HCT116 (cell line): ENCODE measurements around the gene CERT1. TPM values are rescaled to one million over a fixed set of nuclear protein-coding genes. Genes with fewer than 3 reads are reported as not detected.

ENCODE experiments used
- ATAC-seq: fragments of 200-7000 bp; cut with Tn5 transposase; 2 replicates; pipeline ENCODE4 v1.9.1; 2020; ENCODE audit warnings: mild to moderate bottlenecking, moderate library complexity
- BruUV-seq: library from RNA; stranded (reverse); fragments of 400-500 nt; replicated peaks from 2 replicates; lab custom pipeline; 2021; lab: Mats Ljungman, UMichigan
- CTCF ChIA-PET: fragments of 300-600 bp; sonication (Branson Sonifier 250); formaldehyde crosslinking; loops from one replicate; lab custom pipeline; 2021; ENCODE audit warnings: antibody characterized with exemption; lab: Charles Lee
- POLR2A ChIA-PET: fragments of 300-600, 350-600 bp; sonication (Branson Sonifier 250); formaldehyde crosslinking; loops from one replicate; lab custom pipeline; 2021; ENCODE audit warnings: antibody characterized with exemption; lab: Charles Lee
- RAD21 ChIA-PET, 2 experiments: fragments of 300-600 bp; sonication (Branson Sonifier 250); formaldehyde crosslinking; loops; one replicate each; lab custom pipeline; 2023; ENCODE audit warnings: low total read pairs in 2 of 2; ENCODE audit not compliant: uncharacterized antibody in 2 of 2, unreplicated experiment in 2 of 2, low non-redundant PET in 1 of 2; lab: Charles Lee
- DNase-seq: peaks from one replicate; pipeline ENCODE4 v3.0.0-alpha.2; 2010; ENCODE audit warnings: low read depth, low spot score
- H2AFZ ChIP-seq: fragments of 200-600 bp; shearing (Covaris generic), sonication (generic); 2 replicates; pipeline ENCODE4 v1.6.1; 2017; ENCODE audit warnings: low read depth, mixed run types, mixed read lengths, antibody characterized with exemption, low read length; ENCODE audit not compliant: poor library complexity, severe bottlenecking
- H3K27ac ChIP-seq: 2 replicates; pipeline ENCODE4 v1.5.1; 2012; ENCODE audit warnings: low read depth, low read length
- H3K27me3 ChIP-seq: fragments of 200-600 bp; sonication (generic); 2 replicates; pipeline ENCODE4 v1.6.1; 2016; ENCODE audit warnings: mixed run types, low read length, mixed read lengths; ENCODE audit not compliant: insufficient read depth
- H3K36me3 ChIP-seq, 2 experiments: fragments of 200-500 bp in 1 of 2; fragments of 200-600 bp in 1 of 2; sonication (Bioruptor generic) in 1 of 2; sonication (generic) in 1 of 2; 2 replicates each; pipeline versions ENCODE4 v1.5.1 to v1.6.1; 2014 to 2016; ENCODE audit warnings: low read length in 2 of 2, inconsistent platforms in 1 of 2, mixed read lengths in 1 of 2, mixed run types in 1 of 2; ENCODE audit not compliant: insufficient read depth in 2 of 2, control insufficient read depth in 1 of 2
- H3K4me1 ChIP-seq, 2 experiments: fragments of 200-600 bp in 1 of 2; sonication (generic) in 1 of 2; 2 replicates each; pipeline versions ENCODE4 v1.5.1 to v1.6.1; 2012 to 2017; ENCODE audit warnings: low read length in 2 of 2, inconsistent platforms in 1 of 2, mild to moderate bottlenecking in 1 of 2, mixed read lengths in 1 of 2, mixed run types in 1 of 2, moderate library complexity in 1 of 2; ENCODE audit not compliant: insufficient read depth in 2 of 2, control insufficient read depth in 1 of 2
- H3K4me2 ChIP-seq: fragments of 200-600 bp; sonication (generic); 2 replicates; pipeline ENCODE4 v1.6.1; 2017; ENCODE audit warnings: mixed run types, low read length, mixed read lengths
- H3K4me3 ChIP-seq, 2 experiments: fragments of 200-600 bp in 1 of 2; sonication (generic) in 1 of 2; replicated peaks in 1 of 2; 2 replicates each; pipeline ENCODE4 v1.5.1; 2011 to 2016; ENCODE audit warnings: low read length in 2 of 2, control low read depth in 1 of 2, low read depth in 1 of 2, mild to moderate bottlenecking in 1 of 2, mixed read lengths in 1 of 2, mixed run types in 1 of 2
- H3K79me2 ChIP-seq: fragments of 200-600 bp; sonication (generic); 2 replicates; pipeline ENCODE4 v1.6.1; 2017; ENCODE audit warnings: mild to moderate bottlenecking, mixed run types, low read length, moderate library complexity, mixed read lengths; ENCODE audit not compliant: insufficient read depth
- H3K9ac ChIP-seq: fragments of 200-600 bp; sonication (generic); 2 replicates; pipeline ENCODE4 v1.6.1; 2016; ENCODE audit warnings: low read length, mixed read lengths
- H3K9me2 ChIP-seq: fragments of 200-600 bp; sonication (generic), shearing (Covaris generic); 2 replicates; pipeline ENCODE4 v1.6.1; 2017; ENCODE audit warnings: mixed run types, mild to moderate bottlenecking, moderate library complexity; ENCODE audit not compliant: insufficient read depth
- H3K9me3 ChIP-seq, 2 experiments: fragments of 200-500 bp in 1 of 2; fragments of 200-600 bp in 1 of 2; sonication (Bioruptor generic) in 1 of 2; sonication (generic) in 1 of 2; 2 replicates each; pipeline ENCODE4 v1.6.1; 2014 to 2017; ENCODE audit warnings: low read length in 2 of 2, mixed read lengths in 2 of 2, inconsistent platforms in 1 of 2, low read depth in 1 of 2, mild to moderate bottlenecking in 1 of 2, mixed run types in 1 of 2, moderate library complexity in 1 of 2; ENCODE audit not compliant: control insufficient read depth in 1 of 2, insufficient read depth in 1 of 2
- H4K20me1 ChIP-seq: fragments of 200-600 bp; sonication (generic), shearing (Covaris generic); 2 replicates; pipeline ENCODE4 v1.6.1; 2017; ENCODE audit warnings: mixed run types, mild to moderate bottlenecking, moderate library complexity; ENCODE audit not compliant: insufficient read depth
- CEBPB ChIP-seq: IDR thresholded peaks from 2 replicates; pipeline ENCODE4 v1.6.1; 2012; ENCODE audit warnings: low read depth
- EZH2 ChIP-seq: fragments of 200-600 bp; sonication (generic); IDR thresholded peaks from 2 replicates; pipeline ENCODE4 v1.6.1; 2017; ENCODE audit warnings: antibody characterized with exemption, mixed run types
- POLR2A ChIP-seq: IDR thresholded peaks from 2 replicates; pipeline ENCODE4 v1.7.0; 2011; ENCODE audit warnings: borderline replicate concordance; ENCODE audit not compliant: insufficient read depth, insufficient read length; ENCODE audit errors: extremely low read depth
- POLR2AphosphoS5 ChIP-seq: IDR thresholded peaks from 2 replicates; pipeline ENCODE4 v1.6.1; 2011; ENCODE audit warnings: mild to moderate bottlenecking, low read depth, low read length, moderate library complexity
- RAD21 ChIP-seq: IDR thresholded peaks from 2 replicates; pipeline ENCODE4 v1.6.1; 2012; ENCODE audit warnings: low read depth, mild to moderate bottlenecking
- SRF ChIP-seq: IDR thresholded peaks from 2 replicates; pipeline ENCODE4 v1.6.1; 2012; ENCODE audit warnings: low read depth
- YY1 ChIP-seq: IDR thresholded peaks from 2 replicates; pipeline ENCODE4 v1.6.1; 2011; ENCODE audit warnings: low read length, low read depth, moderate library complexity, mild to moderate bottlenecking; ENCODE audit not compliant: insufficient replicate concordance; ENCODE audit errors: extremely low read depth
- ZFX ChIP-seq: fragments of 450-650 bp; IDR thresholded peaks from 2 replicates; pipeline ENCODE4 v1.6.1; 2017
- intact Hi-C: fragments of 100-400 bp; cut with micrococcal nuclease; formaldehyde crosslinking; loops from 2 replicates; pipeline ENCODE4 v1.10.0; 2022
- total RNA-seq: library from RNA; stranded (reverse); gene quantifications from one replicate; pipeline ENCODE4 v1.2.1, GENCODE V29; 2021; ENCODE audit not compliant: unreplicated experiment

CERT1 gene
- total RNA-seq, 1 experiment from 2014 or later = 22.8 TPM

GRCh38 chr5:75525344-75525743 is 13.9 kb upstream of the CERT1 start:
- H3K27me3 ChIP-seq = no peaks in the 10 kb centered on the region
- H3K79me2 ChIP-seq = peaks cover 48% of the 10 kb centered on the region
- no peak overlapping the region for H3K27ac ChIP-seq
- BruUV-seq = no TSS peak
- POLR2A ChIA-PET = no interaction called here
- ATAC-seq (no peak), DNase-seq (no peak)
- H3K4me3 ChIP-seq = no peak overlapping the region
- intact Hi-C loops = no loop called here
- H3K4me2 ChIP-seq = no peak overlapping the region
- H3K9me2 ChIP-seq = no peaks in the 10 kb centered on the region; the same call in 1 of the 2 replicates
- TF ChIP-seq YY1 = no peak
- TF ChIP-seq EZH2 = no peak
- TF ChIP-seq ZFX = no peak
- no peak for TF ChIP-seq CEBPB
- TF ChIP-seq, all 23 proteins: peak for 0
- Histone ChIP-seq H3K9ac (no peak overlapping the region), H3K4me1 (no peaks in the 10 kb centered on the region), H3K9me3 (peaks cover 0 to 3% of the 10 kb centered on the region in 2 experiments; a peak in 1 of 4 replicates), H2AFZ (no peak overlapping the region), H3K36me3 (no peaks in the 10 kb centered on the region), H4K20me1 (no peaks in the 10 kb centered on the region)
- ChIA-PET CTCF (no interaction called here), RAD21 (no interaction called here)

GRCh38 chr5:75524591-75524990 is 13.2 kb upstream of the CERT1 start:
- peaks cover 0 to 3% of the 10 kb centered on the region in 2 experiments; a peak in 1 of 4 replicates for H3K9me3 ChIP-seq
- no peaks in the 10 kb centered on the region for H3K36me3 ChIP-seq
- no TSS peak for BruUV-seq
- POLR2A ChIA-PET = no interaction called here
- no peak overlapping the region for H3K27ac ChIP-seq
- H4K20me1 ChIP-seq = no peaks in the 10 kb centered on the region
- peaks cover 53% of the 10 kb centered on the region for H3K79me2 ChIP-seq
- H2AFZ ChIP-seq = no peak overlapping the region
- RAD21 ChIA-PET = no interaction called here
- intact Hi-C loops = no loop called here
- no peaks in the 10 kb centered on the region for H3K27me3 ChIP-seq
- H3K9me2 ChIP-seq = no peaks in the 10 kb centered on the region; the same call in 1 of the 2 replicates
- H3K4me3 ChIP-seq = no peak overlapping the region
- CTCF ChIA-PET = interaction anchor here (1.1 kb wide), 1 partner anchor 34 kb away, joined by 5 read pairs; no protein-coding TSS in a partner anchor
- DNase-seq = no peak
- TF ChIP-seq SRF = no peak
- no peak for TF ChIP-seq RAD21
- TF ChIP-seq POLR2AphosphoS5 = no peak
- TF ChIP-seq POLR2A = no peak
- TF ChIP-seq YY1 = no peak
- no peak for ATAC-seq
- H3K9ac ChIP-seq = no peak overlapping the region
- no peak overlapping the region for H3K4me2 ChIP-seq
- H3K4me1 ChIP-seq = no peaks in the 10 kb centered on the region
